HG03060 (cell line): ENCODE results near the gene DHRS1.
"Not testable (repeated sequence)": the region's sequence is repeated elsewhere in the genome, so short reads cannot be mapped to it uniquely, and the experiment has no call there.

Source experiments
- ATAC-seq: cut with Tn5 transposase; IDR thresholded peaks from one replicate; pipeline ENCODE4 v1.9.1; 2021; ENCODE audit warnings: low read depth, moderate number of reproducible peaks; ENCODE audit not compliant: unreplicated experiment

DHRS1 gene

GRCh38 chr14:24329073-24329663, 29.6 kb upstream of the DHRS1 start:
- ATAC-seq = no peak

- ATAC-seq = not testable (repeated sequence)
Observed at GRCh38 chr14:24327914-24328313, 28.3 kb upstream of the DHRS1 start.

- no peak for ATAC-seq
Observed at GRCh38 chr14:24327303-24327702, 27.7 kb upstream of the DHRS1 start.

- no peak for ATAC-seq
Observed at GRCh38 chr14:24325963-24326362, 26.4 kb upstream of the DHRS1 start.

GRCh38 chr14:24325041-24325530, 25.5 kb upstream of the DHRS1 start:
- no peak for ATAC-seq

GRCh38 chr14:24324024-24324423, 24.4 kb upstream of the DHRS1 start:
- ATAC-seq = no peak

- no peak for ATAC-seq
Observed at GRCh38 chr14:24323341-24323740, 23.8 kb upstream of the DHRS1 start.

GRCh38 chr14:24322672-24323071, 23.1 kb upstream of the DHRS1 start:
- ATAC-seq = no peak

GRCh38 chr14:24321212-24321975, 21.8 kb upstream of the DHRS1 start:
- ATAC-seq = no peak

GRCh38 chr14:24317141-24317928, 17.8 kb upstream of the DHRS1 start:
- no peak for ATAC-seq

GRCh38 chr14:24316597-24316950, 17.0 kb upstream of the DHRS1 start:
- ATAC-seq = no peak

GRCh38 chr14:24315807-24316596, 16.4 kb upstream of the DHRS1 start:
- no peak for ATAC-seq

GRCh38 chr14:24315243-24315806, 15.7 kb upstream of the DHRS1 start:
- ATAC-seq = no peak

GRCh38 chr14:24314377-24315193, 15.0 kb upstream of the DHRS1 start:
- no peak for ATAC-seq

- no peak for ATAC-seq
Observed at GRCh38 chr14:24313913-24314312, 14.3 kb upstream of the DHRS1 start.

- ATAC-seq = no peak
Observed at GRCh38 chr14:24312736-24313507, 13.3 kb upstream of the DHRS1 start.

GRCh38 chr14:24311837-24312615, 12.4 kb upstream of the DHRS1 start:
- no peak for ATAC-seq
